ENCODE data around the gene IFT74.
"Not testable (repeated sequence)": the region's sequence is repeated elsewhere in the genome, so short reads cannot be mapped to it uniquely, and the experiment has no call there.

Gene IFT74

DNA sequence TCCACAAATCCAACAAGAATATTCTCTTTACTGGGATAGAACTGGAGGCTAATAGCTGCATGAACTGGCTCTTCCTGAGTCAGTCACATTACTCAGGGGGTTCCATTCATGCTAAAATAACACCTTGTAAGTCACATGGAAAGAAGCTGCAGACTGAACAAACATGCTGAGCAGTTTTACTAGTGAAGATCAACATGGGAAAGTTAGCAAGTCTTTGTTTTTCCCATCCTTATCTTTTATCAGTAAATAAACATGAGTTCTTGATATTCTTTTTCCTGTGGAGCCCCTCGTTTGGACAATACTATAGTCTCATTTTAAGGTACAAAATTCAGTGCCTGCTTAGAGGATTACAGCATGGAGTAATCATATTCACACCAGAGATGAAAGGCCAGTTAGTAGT is 109.1 kb downstream of the IFT74 start:
- in situ Hi-C loops (cut with MboI; ENCODE audit: low sequenced_read_pairs): no loop called here

DNA sequence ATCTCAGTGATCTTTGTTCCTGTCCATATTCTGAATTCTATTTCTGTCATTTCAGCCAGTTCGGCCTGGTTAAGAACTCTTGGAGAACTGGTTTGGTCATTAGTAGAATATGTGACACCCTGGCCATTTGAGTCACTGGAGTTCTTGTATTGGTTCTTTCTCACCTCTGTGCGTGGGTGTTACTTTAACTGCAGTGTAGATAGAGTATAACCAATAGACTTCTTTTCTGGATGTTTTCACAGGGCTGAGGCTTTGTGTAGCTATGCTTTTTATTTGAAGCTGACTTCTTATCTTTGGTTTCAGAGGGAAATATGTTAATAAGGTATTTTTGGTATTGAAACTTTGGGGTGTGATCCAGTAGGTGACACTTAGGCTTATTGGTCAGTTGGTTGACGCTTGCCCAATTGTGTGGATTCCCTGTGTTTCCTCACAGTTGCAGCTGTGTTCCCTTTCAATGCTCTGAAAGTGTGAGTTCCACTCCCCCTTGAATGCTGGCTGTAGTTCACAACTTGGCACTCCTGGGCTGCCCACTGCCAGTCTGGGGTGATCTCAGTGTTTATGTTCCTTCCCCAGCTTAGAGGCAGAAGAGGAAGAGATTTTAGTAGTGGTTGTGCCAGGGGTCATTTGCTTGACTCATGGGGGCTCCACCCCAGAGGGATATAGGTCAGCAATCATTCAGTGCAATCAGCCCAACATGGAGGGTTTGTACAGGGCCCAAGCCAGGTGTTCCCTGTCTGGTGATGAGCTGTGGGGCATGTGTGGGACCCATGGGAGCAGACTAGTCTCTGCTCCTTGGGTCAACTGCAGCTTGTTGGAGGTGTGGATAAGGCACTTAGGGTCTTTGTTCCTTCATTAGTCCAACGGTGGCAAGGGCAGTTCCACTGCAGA is 117.9 kb downstream of the IFT74 start:
- in situ Hi-C loops (cut with MboI; ENCODE audit: low sequenced_read_pairs): no loop called here

DNA sequence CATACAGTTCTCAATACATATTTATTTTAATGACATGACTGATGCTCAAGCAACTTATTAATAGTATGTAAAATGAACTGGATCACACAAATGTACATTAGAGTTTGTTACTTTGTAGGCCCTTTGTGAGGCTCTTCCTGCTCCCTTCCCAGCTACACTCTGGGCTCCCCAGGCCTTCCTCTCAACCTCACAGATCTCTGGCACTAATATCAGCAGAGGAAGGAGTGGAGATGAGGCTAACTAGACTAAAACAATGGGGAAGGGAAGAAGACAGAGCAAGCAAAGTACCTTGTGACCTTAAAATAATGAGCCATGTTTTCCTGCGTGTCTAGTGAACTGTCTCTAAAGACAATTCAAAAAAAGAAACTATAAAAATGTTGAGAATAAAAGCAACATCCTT is 122.5 kb downstream of the IFT74 start:
- in situ Hi-C loops (cut with MboI; ENCODE audit: low sequenced_read_pairs): no loop called here

DNA sequence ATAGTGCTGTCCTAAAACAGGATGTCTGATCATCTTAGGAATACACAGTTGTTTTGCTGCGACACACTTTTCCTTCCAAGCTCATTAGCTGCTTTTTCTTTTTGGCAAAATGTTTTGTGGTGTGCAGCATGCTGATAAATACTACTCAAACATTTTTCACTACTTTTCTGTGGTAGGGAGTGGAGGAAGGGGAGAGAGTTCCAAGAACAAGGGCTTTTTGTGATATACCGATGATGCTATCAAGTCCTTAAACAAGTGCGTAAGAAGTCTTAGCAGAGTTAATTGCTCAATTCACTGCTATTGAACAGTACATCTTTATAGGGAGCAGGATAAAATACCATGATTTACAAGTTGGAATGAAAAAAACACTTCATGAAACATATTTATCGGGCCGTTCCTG is 129.2 kb downstream of the IFT74 start:
- in situ Hi-C loops (cut with MboI; ENCODE audit: low sequenced_read_pairs): no loop called here

DNA sequence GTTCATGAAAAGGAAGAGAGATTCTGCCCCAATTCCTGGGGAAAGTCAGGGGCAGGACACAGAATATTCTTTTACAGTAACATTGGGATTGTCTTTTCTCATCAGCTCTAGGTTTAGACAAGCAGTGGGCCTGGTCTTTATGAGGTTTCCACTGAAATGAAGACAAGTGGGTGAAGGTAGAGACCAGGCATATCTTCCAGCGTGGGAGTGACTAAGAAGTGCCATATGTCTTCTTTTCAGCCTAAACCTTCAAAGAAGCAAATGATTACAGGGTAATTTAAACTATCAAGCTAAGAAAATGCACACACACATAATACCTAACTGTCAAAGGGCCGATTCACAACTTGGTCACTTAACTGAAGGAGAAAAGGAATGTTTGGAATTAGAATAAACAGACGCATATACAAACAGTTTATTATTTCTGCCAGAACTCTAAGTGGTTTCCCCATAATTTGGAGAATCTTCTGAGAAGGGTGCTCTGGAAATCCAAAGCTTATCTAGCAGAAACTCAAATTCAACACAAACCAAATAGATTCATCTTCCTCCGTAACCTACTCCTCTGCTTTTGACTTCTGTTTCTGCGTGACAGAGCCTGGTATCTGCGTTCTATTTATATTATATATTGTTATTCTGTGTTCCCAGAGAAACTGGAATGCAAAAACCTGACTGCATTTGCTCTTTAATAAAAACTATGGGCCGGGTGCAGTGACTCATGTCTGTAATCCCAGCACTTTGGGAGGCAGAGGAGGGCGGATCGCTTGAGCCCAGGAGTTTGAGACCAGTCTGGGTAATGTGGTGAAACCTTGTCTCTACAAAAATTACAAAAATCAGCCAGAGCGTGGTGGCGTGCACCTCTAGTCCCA is 130.8 kb downstream of the IFT74 start:
- in situ Hi-C loops (cut with MboI; ENCODE audit: low sequenced_read_pairs): no loop called here

DNA sequence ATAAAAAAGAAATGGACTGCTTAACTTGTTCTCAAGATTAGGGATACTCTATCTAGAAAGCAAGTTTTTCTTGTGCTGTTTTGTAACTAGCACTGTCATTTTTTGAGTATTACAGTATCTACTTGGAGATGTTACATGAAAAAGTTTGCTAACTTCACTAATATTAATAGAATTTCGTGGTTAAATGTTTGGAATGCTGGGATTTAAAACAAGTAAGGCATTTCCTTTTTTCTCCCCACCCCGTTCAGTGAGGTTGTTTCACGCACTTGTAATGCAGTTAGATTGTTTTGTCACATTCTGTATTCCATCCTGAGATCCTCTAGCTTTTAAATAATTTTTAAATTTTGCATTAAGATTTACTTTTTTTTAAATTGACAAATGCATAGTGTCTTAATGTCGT is 132.8 kb downstream of the IFT74 start:
- in situ Hi-C loops (cut with MboI; ENCODE audit: low sequenced_read_pairs): no loop called here

DNA sequence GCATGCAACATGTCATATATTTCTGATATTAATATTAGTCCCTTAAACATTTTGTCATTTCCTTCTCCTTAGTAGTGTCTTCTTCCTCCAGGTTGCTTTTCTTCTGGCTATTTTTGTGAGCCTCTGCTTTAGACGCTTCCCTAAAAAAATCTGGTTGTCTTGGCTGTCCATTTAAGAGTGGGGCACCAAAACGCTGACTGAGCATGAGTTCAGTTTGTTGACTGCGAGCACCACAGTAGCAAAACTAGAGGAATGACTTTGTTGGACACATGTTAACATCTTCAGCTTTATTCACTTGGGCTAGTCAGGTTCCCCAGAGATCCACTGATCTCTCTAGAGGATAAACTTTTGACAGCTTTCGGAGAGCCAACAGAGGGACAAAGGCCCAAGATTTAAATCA is 133.5 kb downstream of the IFT74 start:
- in situ Hi-C loops (cut with MboI; ENCODE audit: low sequenced_read_pairs): no loop called here

DNA sequence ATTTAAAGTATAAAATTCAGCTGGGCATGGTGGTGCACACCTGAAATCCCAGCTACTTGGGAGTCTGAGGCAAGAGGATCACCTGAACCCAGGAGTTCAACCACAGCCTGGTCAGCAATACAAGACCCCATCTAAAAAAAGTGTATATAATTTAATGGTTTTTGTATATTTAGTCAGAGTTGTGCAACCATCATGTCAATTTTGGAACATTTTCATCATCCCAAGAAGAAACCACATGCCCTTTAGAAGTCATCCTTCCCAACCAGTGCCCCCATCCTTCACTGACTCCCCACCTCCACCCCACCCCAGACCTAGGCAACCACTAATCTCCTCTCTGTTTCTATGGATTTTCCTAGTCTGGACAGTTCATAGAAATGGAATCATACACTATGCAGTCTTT is 134.0 kb downstream of the IFT74 start:
- in situ Hi-C loops (cut with MboI; ENCODE audit: low sequenced_read_pairs): no loop called here

DNA sequence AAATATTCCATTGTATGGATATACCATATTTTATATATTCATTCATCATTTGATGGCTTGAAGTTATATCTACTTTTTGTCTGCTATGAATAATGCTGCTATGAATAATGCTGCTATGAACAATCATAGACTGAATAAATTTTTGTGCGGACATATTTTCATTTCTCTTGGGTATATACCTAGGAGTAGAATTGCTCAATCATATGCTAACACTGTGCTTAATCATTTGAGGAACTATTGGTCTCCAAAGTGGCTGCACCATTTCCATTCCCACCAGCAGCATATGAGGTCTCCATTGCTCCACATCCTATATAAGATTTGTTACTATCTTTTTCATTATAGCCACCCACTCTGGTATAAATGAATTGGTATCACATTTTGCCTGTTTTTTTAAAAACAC is 134.5 kb downstream of the IFT74 start:
- in situ Hi-C loops (cut with MboI; ENCODE audit: low sequenced_read_pairs): no loop called here

DNA sequence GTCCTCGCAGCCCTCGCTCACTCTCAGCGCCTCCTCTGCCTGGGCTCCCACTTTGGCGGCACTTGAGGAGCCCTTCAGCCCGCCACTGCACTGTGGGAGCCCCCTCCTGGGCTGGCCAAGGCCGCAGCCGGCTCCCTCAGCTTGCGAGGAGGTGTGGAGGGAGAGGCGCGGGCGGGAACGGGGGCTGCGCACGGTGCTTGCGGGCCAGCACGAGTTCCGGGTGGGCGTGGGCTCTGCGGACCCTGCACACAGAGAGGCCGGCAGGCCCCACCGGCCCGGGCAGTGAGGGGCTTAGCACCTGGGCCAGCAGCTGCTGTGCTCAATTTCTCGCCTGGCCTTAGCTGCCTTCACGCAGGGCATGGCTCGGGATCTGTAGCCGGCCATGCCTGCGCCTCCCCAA is 136.3 kb downstream of the IFT74 start:
- in situ Hi-C loops (cut with MboI; ENCODE audit: low sequenced_read_pairs): not testable (repeated sequence)

DNA sequence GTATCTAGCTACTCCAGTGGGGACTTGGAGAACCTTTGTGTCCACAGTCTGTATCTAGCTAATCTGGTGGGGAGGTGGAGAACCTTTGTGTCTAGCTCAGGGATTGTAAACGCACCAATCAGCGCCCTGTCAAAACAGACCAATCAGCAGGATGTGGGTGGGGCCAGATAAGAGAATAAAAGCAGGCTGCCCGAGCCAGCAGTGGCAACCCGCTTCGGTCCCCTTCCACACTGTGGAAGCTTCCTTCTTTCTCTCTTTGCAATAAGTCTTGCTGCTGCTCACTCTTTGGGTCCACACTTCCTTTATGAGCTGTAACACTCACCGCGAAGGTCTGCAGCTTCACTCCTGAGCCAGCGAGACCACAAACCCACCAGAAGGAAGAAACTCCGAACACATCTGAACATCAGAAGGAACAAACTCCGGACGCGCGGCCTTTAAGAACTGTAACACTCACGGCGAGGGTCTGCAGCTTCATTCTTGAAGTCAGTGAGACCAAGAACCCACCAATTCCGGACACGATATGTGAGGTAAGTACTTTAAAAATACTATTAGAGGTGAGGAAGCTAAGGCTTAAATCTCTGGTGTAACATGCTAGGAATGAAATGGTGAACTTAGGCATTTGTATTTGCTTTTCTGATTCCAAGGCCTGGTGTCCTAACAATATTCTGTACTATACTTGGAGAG is 137.3 kb downstream of the IFT74 start:
- in situ Hi-C loops (cut with MboI; ENCODE audit: low sequenced_read_pairs): not testable (repeated sequence)

DNA sequence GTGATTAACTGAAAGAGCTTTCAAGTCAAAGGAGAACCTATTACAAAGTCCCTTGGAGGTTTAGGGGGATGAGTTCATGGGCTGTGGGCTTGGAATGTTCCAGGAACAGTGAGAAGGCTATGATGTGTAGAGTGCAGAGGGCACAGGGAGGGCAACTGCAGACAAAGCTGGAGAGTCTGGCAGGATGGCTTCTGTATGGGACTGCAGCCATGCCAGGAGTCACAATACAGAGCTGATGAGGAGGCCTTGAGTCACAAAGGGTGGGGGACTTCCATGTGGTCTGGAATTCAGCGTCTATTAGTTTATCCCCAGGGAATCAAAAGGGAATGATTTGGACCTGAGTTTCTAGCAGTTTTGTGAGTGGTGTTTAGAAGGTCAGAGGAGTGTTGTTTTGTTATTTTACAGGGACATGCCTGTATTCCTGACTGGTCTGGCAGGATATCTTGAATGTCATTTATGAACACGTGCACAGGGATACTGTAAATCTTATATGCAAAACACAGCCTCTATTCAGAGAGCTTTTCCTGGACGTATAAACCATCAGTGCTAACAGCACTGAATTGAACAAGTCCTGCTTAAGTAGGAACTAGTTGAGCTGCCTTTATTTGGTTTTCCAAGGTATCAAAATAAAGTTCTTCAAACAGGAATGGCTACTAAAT is 138.6 kb downstream of the IFT74 start:
- in situ Hi-C loops (cut with MboI; ENCODE audit: low sequenced_read_pairs): no loop called here

DNA sequence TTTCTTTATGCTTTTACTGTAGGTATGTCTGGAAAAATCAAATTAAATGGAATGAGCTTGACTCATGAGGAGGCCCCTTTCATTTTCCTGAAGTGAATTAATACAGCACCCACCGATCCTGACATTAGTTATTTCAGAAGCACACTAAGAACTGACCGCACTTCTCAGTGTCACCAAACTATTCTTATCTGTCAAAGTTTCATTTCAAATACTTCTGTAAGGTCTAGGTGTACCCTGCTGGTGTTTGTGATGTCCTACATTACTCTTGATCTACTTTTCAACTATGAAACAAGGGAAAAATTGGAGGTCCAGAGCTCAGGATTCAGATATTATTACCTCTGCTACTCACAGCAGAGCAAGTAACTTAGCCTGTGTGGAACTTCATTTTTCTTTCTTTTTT is 151.0 kb downstream of the IFT74 start:
- in situ Hi-C loops (cut with MboI; ENCODE audit: low sequenced_read_pairs): no loop called here

DNA sequence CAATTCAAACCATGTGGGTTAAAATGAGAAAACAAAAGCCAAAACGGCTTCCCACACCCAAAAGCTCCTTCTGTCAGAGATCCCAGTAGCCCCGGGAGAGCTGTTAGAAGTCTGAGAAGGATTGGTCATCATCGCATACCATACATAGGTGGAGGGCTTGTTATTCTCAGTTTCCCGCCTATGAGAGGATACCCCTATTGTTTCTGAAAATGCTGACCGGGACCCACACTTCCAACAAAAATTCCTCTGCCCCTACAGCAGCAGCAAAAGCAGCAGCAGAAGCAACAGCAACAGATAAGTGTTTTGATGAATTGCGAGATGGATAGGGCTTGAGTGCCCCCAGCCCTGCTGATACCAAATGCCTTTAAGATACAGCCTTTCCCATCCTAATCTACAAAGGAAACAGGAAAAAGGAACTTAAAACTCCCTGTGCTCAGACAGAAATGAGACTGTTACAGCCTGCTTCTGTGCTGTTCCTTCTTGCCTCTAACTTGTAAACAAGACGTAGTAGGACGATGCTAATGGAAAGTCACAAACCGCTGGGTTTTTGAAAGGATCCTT is 152.8 kb downstream of the IFT74 start, which contains the start of gene TEK:
TEK (plus strand) TSS at position 245 of the 561 bp plus-strand sequence. CDS start 366 bp downstream, outside the sequence.
- in situ Hi-C loops (cut with MboI; ENCODE audit: low sequenced_read_pairs): no loop called here

DNA sequence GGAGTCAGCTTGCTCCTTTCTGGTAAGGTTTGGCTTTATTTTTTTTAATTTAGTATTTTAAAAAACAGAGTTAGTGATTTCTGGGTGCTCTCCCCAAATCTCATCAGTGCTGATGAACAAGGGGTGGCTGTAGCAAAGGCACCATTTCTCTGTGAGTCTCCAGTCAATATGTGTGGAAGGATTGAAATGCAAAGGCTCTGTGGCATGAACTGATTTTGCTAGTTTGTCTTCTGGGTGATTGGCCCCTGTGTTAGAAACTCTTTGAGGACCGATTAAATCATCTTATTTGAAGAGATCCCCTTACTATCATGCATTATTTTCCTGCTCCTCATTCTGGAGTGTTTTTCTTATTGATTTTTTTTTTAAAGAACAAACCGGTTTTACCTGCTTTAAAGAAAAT is 153.4 kb downstream of the IFT74 start:
- in situ Hi-C loops (cut with MboI; ENCODE audit: low sequenced_read_pairs): no loop called here

DNA sequence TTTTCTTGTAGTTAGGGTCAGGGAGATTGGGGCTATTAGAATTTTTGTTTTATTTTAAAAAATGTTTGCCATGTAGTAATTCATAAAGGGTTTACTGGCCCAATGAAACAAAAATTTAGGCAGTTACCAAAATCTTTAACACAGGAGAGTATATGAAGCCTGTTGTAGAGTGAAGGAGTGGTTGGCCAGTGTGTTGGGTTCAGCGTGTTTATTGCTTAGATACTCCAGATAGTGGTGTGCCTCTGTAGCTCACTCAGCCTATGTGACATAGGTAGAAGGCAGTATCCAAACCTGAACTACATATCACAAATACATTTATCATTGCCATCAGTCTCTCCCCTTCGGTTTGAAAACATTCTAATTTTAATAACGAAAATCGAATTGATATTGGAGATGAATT is 154.0 kb downstream of the IFT74 start:
- in situ Hi-C loops (cut with MboI; ENCODE audit: low sequenced_read_pairs): no loop called here

DNA sequence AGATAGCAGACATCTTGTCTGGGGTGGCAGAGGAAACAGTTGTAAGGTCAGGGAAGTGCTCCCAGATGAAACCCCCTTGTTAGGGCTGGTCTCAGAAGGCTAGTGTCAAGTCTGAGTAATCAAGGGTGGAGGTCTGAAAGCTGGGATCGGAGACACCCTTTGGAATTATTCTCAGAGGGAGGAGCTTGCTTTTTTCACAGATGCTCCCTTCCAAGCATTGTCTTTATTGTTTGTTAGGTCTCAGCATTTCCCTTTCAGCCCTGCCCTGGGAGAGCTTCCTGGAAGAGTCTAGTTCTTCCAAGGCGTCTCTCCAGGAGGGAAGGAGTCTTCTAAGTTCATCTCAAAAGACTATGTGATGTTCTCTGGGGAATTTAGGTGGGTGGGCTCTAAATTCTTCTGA is 156.0 kb downstream of the IFT74 start:
- in situ Hi-C loops (cut with MboI; ENCODE audit: low sequenced_read_pairs): no loop called here
